Activated CD8-positive, alpha-beta memory T cell treated with anti-CD3 and anti-CD28 coated beads for 48 hours (primary cell): ENCODE measurements around the gene ZG16B.

Experiments used
- DNase-seq, 3 experiments: peaks; one replicate each; pipeline ENCODE4 v3.0.0-alpha.2; 2020; ENCODE audit warnings: low read depth in 2 of 3, low spot score in 2 of 3

The ZG16B gene

DNA sequence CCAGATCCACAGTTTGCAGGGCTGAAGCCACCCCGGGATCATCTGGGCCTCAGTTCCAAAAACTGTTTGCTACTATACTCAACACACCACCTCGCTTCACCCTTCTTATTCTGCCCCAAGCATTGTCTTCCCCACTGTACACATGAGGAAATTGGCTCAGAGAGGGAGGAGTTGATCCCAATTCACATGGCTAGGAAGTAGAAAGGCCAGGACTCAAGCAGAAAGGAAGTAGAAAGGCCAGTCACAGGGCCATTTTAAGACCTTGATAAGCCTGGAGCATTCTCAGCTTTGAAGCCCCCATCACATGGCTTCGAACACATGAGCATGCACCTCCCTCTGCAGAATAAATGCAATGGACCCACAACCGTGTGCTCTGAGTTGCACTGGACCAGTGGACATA lies 35.5 kb downstream of the ZG16B start:
- DNase-seq: no peak

DNA sequence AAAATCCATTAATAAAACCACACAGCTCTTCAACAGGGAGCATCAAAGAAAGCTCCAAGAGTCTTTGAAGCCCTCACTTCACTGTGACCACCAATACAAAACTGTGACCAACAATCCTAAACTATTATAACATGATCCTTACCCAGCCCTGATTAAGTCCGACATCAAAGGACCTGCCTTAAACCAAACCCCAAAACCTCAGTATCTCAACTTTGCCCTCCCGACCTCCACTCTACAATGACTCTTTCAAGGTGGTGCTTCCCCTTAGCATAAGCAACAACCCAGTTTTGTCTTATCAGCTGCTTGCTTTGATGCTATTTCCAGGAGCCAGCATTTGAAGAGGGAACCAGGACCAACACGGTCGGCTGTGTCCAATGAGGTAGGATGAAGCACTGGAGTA lies 36.3 kb downstream of the ZG16B start:
- no peak for DNase-seq

DNA sequence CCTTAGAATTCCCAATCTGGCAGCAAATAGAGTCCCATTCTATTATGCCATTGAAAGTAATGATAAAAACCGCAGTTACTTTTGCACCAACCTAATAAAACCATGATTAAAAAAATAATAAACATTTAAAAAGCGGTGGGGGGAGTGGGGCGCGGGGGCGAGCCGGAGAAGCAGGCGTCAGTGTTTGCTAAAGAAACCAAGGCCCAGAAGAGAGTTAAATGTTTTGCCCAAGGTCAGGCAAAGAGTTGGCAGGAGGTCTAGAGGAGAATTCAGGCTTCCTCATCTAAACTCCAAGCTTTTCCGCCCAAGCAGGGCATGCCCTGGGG lies 37.5 kb downstream of the ZG16B start:
- DNase-seq: no peak

DNA sequence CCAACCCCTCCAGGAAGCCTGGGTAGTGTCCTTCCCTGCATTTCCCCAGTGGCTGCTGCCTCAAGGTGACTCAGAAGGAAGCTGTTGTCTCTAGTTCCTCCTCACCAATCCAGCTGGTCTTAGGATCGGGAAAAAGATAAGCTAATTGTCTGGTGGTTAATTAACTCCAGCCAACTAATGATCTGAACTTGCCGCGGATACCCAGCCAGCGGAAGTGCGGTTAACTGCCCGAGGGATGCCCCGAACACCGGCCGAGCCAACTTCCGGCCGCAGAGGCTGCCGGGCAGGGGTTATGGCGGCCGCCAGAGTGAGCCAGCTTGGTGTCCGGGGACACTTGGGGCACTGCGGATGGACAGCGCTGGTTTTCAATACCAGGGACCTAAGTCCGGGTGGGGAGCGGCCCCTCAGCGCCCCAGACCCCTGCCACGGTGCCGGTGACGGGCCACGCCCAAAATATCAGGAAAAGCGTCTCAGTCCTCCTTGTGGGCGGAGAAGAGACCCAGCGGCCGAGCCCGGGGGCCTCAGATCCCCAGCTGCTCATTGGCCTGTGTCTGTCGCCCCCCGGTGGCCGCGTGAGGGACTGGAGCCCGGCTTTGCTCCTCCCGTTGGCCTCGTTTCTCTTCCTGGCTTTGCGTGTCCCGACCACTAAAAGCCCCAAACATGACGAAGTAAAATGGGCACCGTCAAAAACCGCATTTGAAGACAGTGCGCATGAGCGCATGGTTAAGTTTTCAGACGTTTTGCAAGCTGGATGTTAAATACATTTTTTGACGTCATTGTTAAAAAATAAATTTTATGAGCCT lies 38.1 kb downstream of the ZG16B start:
- peak; percentile 90 to 98 (median 97) for DNase-seq

GRCh38 chr16:2871926-2872325 lies 41.8 kb downstream of the ZG16B start:
- DNase-seq: no peak

DNA sequence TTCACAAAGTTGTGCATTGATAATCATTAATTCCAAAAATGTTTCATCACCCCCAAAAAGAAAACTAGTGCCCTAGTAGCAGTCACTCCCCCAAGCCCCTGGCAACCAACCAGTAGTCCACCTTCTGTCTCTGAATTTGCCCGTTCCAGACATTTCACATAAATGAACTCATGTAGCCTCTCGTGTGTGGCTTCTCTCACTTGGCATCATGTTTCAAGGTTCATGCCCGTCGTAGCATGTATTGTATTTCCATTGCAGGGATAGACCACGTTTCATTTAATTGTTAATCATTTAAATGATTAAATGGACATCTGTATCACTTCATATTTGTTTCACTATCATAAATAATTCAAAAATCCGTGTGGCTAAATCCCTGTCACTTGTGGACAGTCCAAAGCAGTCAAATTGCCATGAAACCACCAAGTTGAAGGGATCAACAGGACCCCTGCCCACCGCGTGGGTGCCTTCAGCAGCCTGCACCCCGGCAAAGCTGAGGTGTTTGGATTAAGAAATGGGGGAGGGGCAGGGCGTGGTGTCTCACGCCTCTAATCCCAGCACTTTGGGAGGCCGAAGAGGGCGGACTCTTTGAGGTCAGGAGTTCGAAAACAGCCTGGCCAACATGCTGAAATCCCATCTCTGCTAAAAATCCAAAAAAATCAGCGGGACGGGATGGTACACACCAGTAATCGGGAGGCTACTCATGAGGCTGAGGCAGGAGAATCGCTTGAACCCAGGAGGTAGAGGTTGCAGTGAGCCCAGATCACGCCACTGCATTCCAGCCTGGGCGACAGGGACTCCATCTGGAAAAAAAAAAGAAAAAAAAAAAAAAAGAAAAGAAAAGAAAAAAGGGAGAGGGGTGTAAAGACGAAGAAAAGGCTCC lies 44.2 kb downstream of the ZG16B start:
- DNase-seq: no peak

DNA sequence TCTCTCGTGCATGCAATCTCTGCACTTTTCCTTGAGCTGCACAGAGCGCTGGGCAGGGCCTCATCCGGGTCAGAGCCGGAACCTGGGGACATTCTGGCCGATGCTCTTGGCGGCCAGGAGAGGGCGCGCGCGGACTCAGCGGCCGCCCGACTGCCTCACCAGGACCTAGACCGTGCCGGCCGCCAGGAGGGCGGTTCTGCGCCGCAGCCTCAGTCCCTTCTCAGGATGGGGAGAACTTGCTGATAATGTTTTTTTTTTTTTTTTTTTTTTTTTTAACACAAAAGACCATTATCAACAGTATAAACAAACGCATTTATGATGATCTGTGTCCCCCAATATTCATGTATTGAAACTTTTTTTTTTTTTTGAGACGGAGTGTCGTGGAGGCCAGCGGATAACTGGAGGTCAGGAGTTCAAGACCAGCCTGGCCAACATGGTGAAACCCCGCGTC lies 44.8 kb downstream of the ZG16B start:
- peak in 2 of 3 experiments; percentile 30 to 51 for DNase-seq

DNA sequence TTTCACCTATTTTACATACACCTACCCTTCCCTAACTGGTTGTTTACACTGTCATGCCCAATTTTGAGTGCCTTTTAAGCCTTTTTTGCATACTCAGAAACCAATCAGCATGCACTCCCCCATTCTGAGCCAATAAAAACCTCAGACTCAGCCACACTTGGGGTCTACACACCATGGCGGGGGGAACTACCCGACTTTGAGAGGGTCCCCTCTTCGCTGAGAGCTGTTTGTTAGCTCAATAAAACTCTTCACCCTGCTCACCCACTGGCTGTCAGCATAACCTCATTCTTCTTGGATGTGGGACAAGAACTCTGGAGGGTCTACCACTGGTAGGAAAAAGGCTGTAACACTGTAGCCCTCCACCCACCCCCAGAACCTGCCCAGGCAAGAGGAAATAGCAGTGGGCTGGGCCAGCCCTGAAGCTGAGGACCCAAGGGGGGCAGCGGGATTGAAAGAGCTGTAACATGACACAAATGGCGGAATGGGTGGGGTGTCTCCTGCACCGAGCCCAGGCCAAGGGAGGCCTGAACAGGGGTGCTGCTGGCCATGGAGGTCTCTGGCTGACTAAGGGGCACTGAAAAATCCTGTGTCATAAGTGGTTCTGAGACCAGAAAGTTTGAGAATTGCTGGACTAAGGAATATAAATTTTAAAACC lies 49.9 kb downstream of the ZG16B start:
- no peak for DNase-seq
